ENCODE results near the gene SCNN1G.

The SCNN1G gene

GRCh38 chr16:23255000-23255399 is 72.5 kb downstream of the SCNN1G start:
- DNase-seq: no peak

GRCh38 chr16:23256440-23256839 is 73.9 kb downstream of the SCNN1G start:
- DNase-seq: no peak

GRCh38 chr16:23257682-23258081 is 75.1 kb downstream of the SCNN1G start:
- no peak for DNase-seq

- no peak for DNase-seq
Observed at GRCh38 chr16:23258919-23259237, 76.3 kb downstream of the SCNN1G start.

Data from SHP77 (cell line).